ENCODE data around the gene HLA-A.

- TF ChIP-seq CTCF (IDR thresholded peaks at IDR 0.05) (no peak), POLR2AphosphoS5 (IDR thresholded peaks at IDR 0.05) (no peak), POLR2A (IDR thresholded peaks at IDR 0.05; ENCODE audit: low read depth) (no peak)
Observed at GRCh38 chr6:29925727-29926412, 16.5 kb upstream of the HLA-A start.

All from esophagus muscularis mucosa (tissue), 3 donors.